ENCODE results near the gene ARPC2. TPM values are rescaled to one million over a fixed set of nuclear protein-coding genes. Genes with fewer than 3 reads are reported as not detected.

Gene ARPC2
- polyA plus RNA-seq, 1 donor (not counting 4 experiments of a cell fraction or from before 2014, with no cell fraction given) = 1,121 TPM

DNA sequence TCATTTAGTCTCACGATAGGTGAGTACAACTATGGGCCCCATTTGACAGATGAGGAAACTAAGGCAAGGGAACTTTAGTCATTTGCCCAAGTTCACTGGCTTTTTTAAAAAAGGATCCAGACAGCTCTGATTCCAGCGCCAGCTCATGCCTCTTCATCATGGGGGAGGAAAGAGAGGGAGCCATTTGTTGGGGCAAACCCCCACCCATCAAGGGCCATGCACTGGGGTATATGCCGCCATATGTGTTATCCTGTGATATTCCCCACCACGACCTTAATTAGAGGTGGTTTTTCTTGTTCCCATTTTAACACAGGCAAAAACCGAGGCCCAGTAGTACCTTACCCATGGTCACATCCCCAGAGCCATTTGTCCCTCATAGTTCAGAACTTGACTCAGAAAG, 43.2 kb downstream of the ARPC2 start:
- Histone ChIP-seq H2AFZ (ENCODE audit: control insufficient read depth, low read length) (no peak overlapping the region), H3K36me3 (ENCODE audit: control insufficient read depth in 2 of 2, extremely low read depth in 1 of 2, insufficient read depth in 2 of 2, low read length in 2 of 2) (peaks cover 12 to 17% of the 10 kb centered on the region in 2 experiments), H3K4me1 (ENCODE audit: control insufficient read depth, extremely low read depth, insufficient read depth, low read length) (peaks cover 3% of the 10 kb centered on the region), H3K4me2 (ENCODE audit: control insufficient read depth, extremely low read depth, insufficient read depth, low read depth, low read length) (no peak overlapping the region), H3K9me1 (ENCODE audit: control insufficient read depth, extremely low read depth, insufficient read depth, low read length) (no peaks in the 10 kb centered on the region), H3K9ac (ENCODE audit: control insufficient read depth, extremely low read depth, insufficient read depth, low read length) (no peak overlapping the region), H4K20me1 (ENCODE audit: control insufficient read depth, extremely low read depth, insufficient read depth, low read length) (peaks cover 9% of the 10 kb centered on the region), H3K27me3 (ENCODE audit: control insufficient read depth, extremely low read depth, insufficient read depth, low read length) (no peaks in the 10 kb centered on the region), H3K9me3 (ENCODE audit: control insufficient read depth, low read depth, low read length) (no peaks in the 10 kb centered on the region), H3K79me2 (ENCODE audit: control insufficient read depth, insufficient read depth, low read length) (no peaks in the 10 kb centered on the region), H3K27ac (ENCODE audit: control insufficient read depth, insufficient read depth, low read length) (no peak overlapping the region), H3K4me3 (ENCODE audit: control insufficient read depth in 2 of 3, extremely low read depth in 1 of 3, insufficient read depth in 2 of 3, low read depth in 1 of 3, low read length in 3 of 3) (no peak overlapping the region)
- DNase-seq (ENCODE audit: low read depth, low spot score) (no peak), FAIRE-seq (no peak)
- no peak for TF ChIP-seq EZH2 (IDR thresholded peaks at IDR 0.05; ENCODE audit: low read length)
- TF ChIP-seq, protein P1, sequence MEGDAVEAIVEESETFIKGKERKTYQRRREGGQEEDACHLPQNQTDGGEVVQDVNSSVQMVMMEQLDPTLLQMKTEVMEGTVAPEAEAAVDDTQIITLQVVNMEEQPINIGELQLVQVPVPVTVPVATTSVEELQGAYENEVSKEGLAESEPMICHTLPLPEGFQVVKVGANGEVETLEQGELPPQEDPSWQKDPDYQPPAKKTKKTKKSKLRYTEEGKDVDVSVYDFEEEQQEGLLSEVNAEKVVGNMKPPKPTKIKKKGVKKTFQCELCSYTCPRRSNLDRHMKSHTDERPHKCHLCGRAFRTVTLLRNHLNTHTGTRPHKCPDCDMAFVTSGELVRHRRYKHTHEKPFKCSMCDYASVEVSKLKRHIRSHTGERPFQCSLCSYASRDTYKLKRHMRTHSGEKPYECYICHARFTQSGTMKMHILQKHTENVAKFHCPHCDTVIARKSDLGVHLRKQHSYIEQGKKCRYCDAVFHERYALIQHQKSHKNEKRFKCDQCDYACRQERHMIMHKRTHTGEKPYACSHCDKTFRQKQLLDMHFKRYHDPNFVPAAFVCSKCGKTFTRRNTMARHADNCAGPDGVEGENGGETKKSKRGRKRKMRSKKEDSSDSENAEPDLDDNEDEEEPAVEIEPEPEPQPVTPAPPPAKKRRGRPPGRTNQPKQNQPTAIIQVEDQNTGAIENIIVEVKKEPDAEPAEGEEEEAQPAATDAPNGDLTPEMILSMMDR (optimal IDR thresholded peaks at IDR 0.05 in 1 of 3, IDR thresholded peaks at IDR 0.05 in 1 of 3, conservative IDR thresholded peaks at IDR 0.05 in 1 of 3; ENCODE audit: extremely low read depth in 1 of 3, insufficient read depth in 2 of 3, low read length in 3 of 3) = no peak
- dilution Hi-C loops (cut with MboI; ENCODE audit: extremely low pct_ligation_motif_present, low sequenced_read_pairs) = no loop called here

DNA sequence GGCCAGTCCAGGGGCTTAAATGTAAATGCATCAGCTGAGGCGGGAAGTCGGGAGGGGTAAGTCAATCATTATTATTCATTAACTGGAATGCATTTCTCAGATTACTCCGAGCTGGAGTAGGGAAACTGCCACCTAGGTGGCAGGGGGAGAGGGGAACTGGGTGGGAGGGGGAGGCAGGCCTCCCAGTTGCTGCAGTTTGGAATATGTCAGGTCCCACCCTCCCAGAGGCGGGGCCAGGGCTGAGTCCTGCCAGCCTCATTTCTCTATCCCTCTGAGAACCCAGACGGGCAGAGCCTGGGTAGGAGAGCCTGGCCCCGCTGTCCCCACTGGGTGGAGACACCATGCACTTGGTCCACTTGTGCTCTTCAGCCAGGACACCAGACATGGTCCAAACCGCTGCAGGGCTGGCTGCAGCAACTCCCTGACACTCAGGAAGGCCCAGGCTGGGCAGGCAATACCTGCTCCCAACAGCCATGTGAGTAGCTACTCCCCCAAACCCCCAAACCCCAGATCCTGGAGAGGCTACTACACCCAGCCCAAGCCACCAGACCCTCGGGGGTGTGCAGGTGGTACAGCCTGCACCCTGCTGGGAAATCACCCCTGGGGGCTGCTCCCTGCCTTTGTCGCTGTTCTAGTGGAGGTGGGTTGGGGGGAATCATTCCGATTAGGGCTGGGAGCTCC, 43.9 kb downstream of the ARPC2 start, which contains the start of gene GPBAR1:
Gene GPBAR1 (plus strand): TSS at position 274 of the 681 bp plus-strand sequence. CDS start 1,710 bp downstream, outside the sequence.
- TF ChIP-seq, protein P1 (optimal IDR thresholded peaks at IDR 0.05 in 1 of 3, IDR thresholded peaks at IDR 0.05 in 1 of 3, conservative IDR thresholded peaks at IDR 0.05 in 1 of 3; ENCODE audit: extremely low read depth in 1 of 3, insufficient read depth in 2 of 3, low read length in 3 of 3) = no peak
- TF ChIP-seq EZH2 (IDR thresholded peaks at IDR 0.05; ENCODE audit: low read length) = no peak
- Histone ChIP-seq H3K4me2 (ENCODE audit: control insufficient read depth, extremely low read depth, insufficient read depth, low read depth, low read length) (no peak within 1 kb of the TSS), H3K4me1 (ENCODE audit: control insufficient read depth, extremely low read depth, insufficient read depth, low read length) (peaks cover 3% of the 10 kb centered on the region), H3K4me3 (ENCODE audit: control insufficient read depth in 2 of 3, extremely low read depth in 1 of 3, insufficient read depth in 2 of 3, low read depth in 1 of 3, low read length in 3 of 3) (no peak within 1 kb of the TSS), H3K27me3 (ENCODE audit: control insufficient read depth, extremely low read depth, insufficient read depth, low read length) (no peaks in the 10 kb centered on the region), H3K9me3 (ENCODE audit: control insufficient read depth, low read depth, low read length) (no peaks in the 10 kb centered on the region), H2AFZ (ENCODE audit: control insufficient read depth, low read length) (no peak within 1 kb of the TSS), H3K9ac (ENCODE audit: control insufficient read depth, extremely low read depth, insufficient read depth, low read length) (no peak within 1 kb of the TSS), H3K9me1 (ENCODE audit: control insufficient read depth, extremely low read depth, insufficient read depth, low read length) (no peaks in the 10 kb centered on the region), H4K20me1 (ENCODE audit: control insufficient read depth, extremely low read depth, insufficient read depth, low read length) (peaks cover 9% of the 10 kb centered on the region), H3K79me2 (ENCODE audit: control insufficient read depth, insufficient read depth, low read length) (no peaks in the 10 kb centered on the region), H3K27ac (ENCODE audit: control insufficient read depth, insufficient read depth, low read length) (no peak within 1 kb of the TSS), H3K36me3 (ENCODE audit: control insufficient read depth in 2 of 2, extremely low read depth in 1 of 2, insufficient read depth in 2 of 2, low read length in 2 of 2) (peaks cover 15 to 16% of the 10 kb centered on the region in 2 experiments)
- no peak for DNase-seq (ENCODE audit: low read depth, low spot score)
- dilution Hi-C loops (cut with MboI; ENCODE audit: extremely low pct_ligation_motif_present, low sequenced_read_pairs) = no loop called here
- no peak for FAIRE-seq

Data from keratinocyte (primary cell).